ENCODE measurements around the gene PTPRK. TPM values are rescaled to one million over a fixed set of nuclear protein-coding genes. Genes with fewer than 3 reads are reported as not detected.

PTPRK gene
- total and polyA plus RNA-seq, 2 experiments from 2014 or later = 26.9 to 56.4 TPM

- no peak for TF ChIP-seq ZNF462 (CRISPR knock-in tag; IDR thresholded peaks at IDR 0.05)
These were observed 208.3 kb downstream of the PTPRK start (continued) for GRCh38 chr6:128311944-128312570.

- TF ChIP-seq ZNF462 (CRISPR knock-in tag; IDR thresholded peaks at IDR 0.05) (no peak), ZNF331 (CRISPR knock-in tag; IDR thresholded peaks at IDR 0.05; ENCODE audit: low read depth) (no peak), ZNF114 (CRISPR knock-in tag; IDR thresholded peaks at IDR 0.05) (no peak)
- peak overlapping the region; percentile 46 for H3K27ac Mint-ChIP-seq
These were observed 209.9 kb downstream of the PTPRK start for GRCh38 chr6:128310451-128310850.

More at GRCh38 chr6:128310451-128310850, 209.9 kb downstream of the PTPRK start:
- no peak overlapping the region for H3K4me2 ChIP-seq
- H3K9me2 ChIP-seq (ENCODE audit: insufficient read depth) = no peaks in the 10 kb centered on the region
- no peak overlapping the region for H2AFZ ChIP-seq
- no peak overlapping the region for H3K27ac ChIP-seq (ENCODE audit: low read depth)
- no peaks in the 10 kb centered on the region for H3K9me3 Mint-ChIP-seq
- peaks cover 33% of the 10 kb centered on the region for H3K4me1 Mint-ChIP-seq
- H3K4me3 Mint-ChIP-seq = no peak overlapping the region
- H3K36me3 Mint-ChIP-seq (ENCODE audit: low read depth) = no peaks in the 10 kb centered on the region
- H3K27me3 Mint-ChIP-seq (ENCODE audit: insufficient read depth, low read depth, poor library complexity) = peaks cover 4% of the 10 kb centered on the region
- no peaks in the 10 kb centered on the region for H4K20me1 ChIP-seq (replicated peaks; ENCODE audit: insufficient read depth)
- H3K4me1 ChIP-seq (ENCODE audit: insufficient read depth) = peaks cover 32% of the 10 kb centered on the region
- no peaks in the 10 kb centered on the region for H3K27me3 ChIP-seq (ENCODE audit: insufficient read depth)
- no peak for DNase-seq (ENCODE audit: low spot score)
- H3K36me3 ChIP-seq (ENCODE audit: insufficient read depth) = no peaks in the 10 kb centered on the region
- H3K4me3 ChIP-seq = no peak overlapping the region
- no peak for ATAC-seq
- no peaks in the 10 kb centered on the region for H3F3A ChIP-seq (replicated peaks; ENCODE audit: low read depth)
- peaks cover 58% of the 10 kb centered on the region for H3K79me2 ChIP-seq (replicated peaks; ENCODE audit: insufficient read depth)
